ENCODE measurements around the gene CTDSPL. TPM values are rescaled to one million over a fixed set of nuclear protein-coding genes. Genes with fewer than 3 reads are reported as not detected.

Gene CTDSPL
- total and polyA plus RNA-seq, 2 of the 13 experiments (the other 11 are each of a cell fraction or from before 2014, with no cell fraction given): 26.1 to 142 TPM

DNA sequence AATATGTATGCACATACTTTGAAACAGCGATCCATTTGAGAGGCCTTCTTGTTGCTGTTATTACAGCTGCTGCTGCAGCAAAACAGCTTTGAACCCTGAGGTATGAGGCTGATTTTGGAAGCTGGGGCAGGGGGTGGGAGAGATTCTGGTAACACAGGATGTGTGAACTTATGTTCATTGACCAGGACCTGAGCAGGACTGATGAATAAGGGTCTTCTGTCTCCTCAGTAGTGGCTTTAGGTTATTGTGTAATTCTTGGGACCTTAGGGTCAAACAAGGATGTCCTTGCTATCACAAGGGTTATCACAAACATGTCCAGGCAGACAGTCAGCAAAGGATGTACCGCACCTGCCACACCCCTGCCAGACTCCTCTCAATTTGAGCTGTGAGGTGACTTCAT, 41.6 kb downstream of the CTDSPL start (continued):
- TF ChIP-seq, protein P1, sequence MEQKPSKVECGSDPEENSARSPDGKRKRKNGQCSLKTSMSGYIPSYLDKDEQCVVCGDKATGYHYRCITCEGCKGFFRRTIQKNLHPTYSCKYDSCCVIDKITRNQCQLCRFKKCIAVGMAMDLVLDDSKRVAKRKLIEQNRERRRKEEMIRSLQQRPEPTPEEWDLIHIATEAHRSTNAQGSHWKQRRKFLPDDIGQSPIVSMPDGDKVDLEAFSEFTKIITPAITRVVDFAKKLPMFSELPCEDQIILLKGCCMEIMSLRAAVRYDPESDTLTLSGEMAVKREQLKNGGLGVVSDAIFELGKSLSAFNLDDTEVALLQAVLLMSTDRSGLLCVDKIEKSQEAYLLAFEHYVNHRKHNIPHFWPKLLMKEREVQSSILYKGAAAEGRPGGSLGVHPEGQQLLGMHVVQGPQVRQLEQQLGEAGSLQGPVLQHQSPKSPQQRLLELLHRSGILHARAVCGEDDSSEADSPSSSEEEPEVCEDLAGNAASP (CRISPR knock-in tag; IDR thresholded peaks at IDR 0.05; ENCODE audit: borderline replicate concordance): peak; percentile 92; the same call in 1 of the 2 replicates
- TF ChIP-seq, protein P2, sequence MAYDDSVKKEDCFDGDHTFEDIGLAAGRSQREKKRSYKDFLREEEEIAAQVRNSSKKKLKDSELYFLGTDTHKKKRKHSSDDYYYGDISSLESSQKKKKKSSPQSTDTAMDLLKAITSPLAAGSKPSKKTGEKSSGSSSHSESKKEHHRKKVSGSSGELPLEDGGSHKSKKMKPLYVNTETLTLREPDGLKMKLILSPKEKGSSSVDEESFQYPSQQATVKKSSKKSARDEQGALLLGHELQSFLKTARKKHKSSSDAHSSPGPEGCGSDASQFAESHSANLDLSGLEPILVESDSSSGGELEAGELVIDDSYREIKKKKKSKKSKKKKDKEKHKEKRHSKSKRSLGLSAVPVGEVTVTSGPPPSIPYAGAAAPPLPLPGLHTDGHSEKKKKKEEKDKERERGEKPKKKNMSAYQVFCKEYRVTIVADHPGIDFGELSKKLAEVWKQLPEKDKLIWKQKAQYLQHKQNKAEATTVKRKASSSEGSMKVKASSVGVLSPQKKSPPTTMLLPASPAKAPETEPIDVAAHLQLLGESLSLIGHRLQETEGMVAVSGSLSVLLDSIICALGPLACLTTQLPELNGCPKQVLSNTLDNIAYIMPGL (CRISPR knock-in tag; IDR thresholded peaks at IDR 0.05; ENCODE audit: borderline replicate concordance in 1 of 2, low read depth in 1 of 2): no peak
- TF ChIP-seq SP2 (CRISPR knock-in tag; IDR thresholded peaks at IDR 0.05) (no peak), HNF4A (CRISPR knock-in tag; IDR thresholded peaks at IDR 0.05) (peak; percentile 20; the same call in 1 of the 2 replicates), KLF6 (CRISPR knock-in tag; IDR thresholded peaks at IDR 0.05) (no peak), RXRA (CRISPR knock-in tag; IDR thresholded peaks at IDR 0.05) (peak; percentile 69; the same call in 1 of the 2 replicates), ZNF615 (CRISPR knock-in tag; IDR thresholded peaks at IDR 0.05; ENCODE audit: borderline replicate concordance) (no peak), MAZ (IDR thresholded peaks at IDR 0.05; ENCODE audit: borderline replicate concordance, low read depth, low read length) (no peak), MAZ (CRISPR knock-in tag; IDR thresholded peaks at IDR 0.05; ENCODE audit: low read depth) (no peak), NBN (conservative IDR thresholded peaks at IDR 0.05) (no peak), ZNF34 (CRISPR knock-in tag; IDR thresholded peaks at IDR 0.05; ENCODE audit: borderline replicate concordance) (no peak), ZBTB7A (CRISPR knock-in tag; IDR thresholded peaks at IDR 0.05) (peak; percentile 54; the same call in 1 of the 2 replicates), ZNF20 (CRISPR knock-in tag; IDR thresholded peaks at IDR 0.05) (no peak), ARHGAP35 (CRISPR knock-in tag; IDR thresholded peaks at IDR 0.05; ENCODE audit: borderline replicate concordance) (no peak), ESRRA (CRISPR knock-in tag; IDR thresholded peaks at IDR 0.05; ENCODE audit: low read depth) (no peak), FOSL1 (CRISPR knock-in tag; IDR thresholded peaks at IDR 0.05; ENCODE audit: borderline replicate concordance) (no peak), CCAR2 (optimal IDR thresholded peaks at IDR 0.05; ENCODE audit: low read depth, low read length) (no peak), WIZ (CRISPR knock-in tag; IDR thresholded peaks at IDR 0.05) (no peak), ZNF160 (CRISPR knock-in tag; IDR thresholded peaks at IDR 0.05) (no peak)
- TF ChIP-seq, protein P3, sequence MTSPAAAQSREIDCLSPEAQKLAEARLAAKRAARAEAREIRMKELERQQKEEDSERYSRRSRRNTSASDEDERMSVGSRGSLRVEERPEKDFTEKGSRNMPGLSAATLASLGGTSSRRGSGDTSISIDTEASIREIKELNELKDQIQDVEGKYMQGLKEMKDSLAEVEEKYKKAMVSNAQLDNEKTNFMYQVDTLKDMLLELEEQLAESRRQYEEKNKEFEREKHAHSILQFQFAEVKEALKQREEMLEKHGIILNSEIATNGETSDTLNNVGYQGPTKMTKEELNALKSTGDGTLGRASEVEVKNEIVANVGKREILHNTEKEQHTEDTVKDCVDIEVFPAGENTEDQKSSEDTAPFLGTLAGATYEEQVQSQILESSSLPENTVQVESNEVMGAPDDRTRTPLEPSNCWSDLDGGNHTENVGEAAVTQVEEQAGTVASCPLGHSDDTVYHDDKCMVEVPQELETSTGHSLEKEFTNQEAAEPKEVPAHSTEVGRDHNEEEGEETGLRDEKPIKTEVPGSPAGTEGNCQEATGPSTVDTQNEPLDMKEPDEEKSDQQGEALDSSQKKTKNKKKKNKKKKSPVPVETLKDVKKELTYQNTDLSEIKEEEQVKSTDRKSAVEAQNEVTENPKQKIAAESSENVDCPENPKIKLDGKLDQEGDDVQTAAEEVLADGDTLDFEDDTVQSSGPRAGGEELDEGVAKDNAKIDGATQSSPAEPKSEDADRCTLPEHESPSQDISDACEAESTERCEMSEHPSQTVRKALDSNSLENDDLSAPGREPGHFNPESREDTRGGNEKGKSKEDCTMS (CRISPR knock-in tag; conservative IDR thresholded peaks at IDR 0.05): no peak
- TF ChIP-seq, protein P4, sequence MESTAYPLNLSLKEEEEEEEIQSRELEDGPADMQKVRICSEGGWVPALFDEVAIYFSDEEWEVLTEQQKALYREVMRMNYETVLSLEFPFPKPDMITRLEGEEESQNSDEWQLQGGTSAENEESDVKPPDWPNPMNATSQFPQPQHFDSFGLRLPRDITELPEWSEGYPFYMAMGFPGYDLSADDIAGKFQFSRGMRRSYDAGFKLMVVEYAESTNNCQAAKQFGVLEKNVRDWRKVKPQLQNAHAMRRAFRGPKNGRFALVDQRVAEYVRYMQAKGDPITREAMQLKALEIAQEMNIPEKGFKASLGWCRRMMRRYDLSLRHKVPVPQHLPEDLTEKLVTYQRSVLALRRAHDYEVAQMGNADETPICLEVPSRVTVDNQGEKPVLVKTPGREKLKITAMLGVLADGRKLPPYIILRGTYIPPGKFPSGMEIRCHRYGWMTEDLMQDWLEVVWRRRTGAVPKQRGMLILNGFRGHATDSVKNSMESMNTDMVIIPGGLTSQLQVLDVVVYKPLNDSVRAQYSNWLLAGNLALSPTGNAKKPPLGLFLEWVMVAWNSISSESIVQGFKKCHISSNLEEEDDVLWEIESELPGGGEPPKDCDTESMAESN (CRISPR knock-in tag; conservative IDR thresholded peaks at IDR 0.05): no peak
- TF ChIP-seq, protein P5, sequence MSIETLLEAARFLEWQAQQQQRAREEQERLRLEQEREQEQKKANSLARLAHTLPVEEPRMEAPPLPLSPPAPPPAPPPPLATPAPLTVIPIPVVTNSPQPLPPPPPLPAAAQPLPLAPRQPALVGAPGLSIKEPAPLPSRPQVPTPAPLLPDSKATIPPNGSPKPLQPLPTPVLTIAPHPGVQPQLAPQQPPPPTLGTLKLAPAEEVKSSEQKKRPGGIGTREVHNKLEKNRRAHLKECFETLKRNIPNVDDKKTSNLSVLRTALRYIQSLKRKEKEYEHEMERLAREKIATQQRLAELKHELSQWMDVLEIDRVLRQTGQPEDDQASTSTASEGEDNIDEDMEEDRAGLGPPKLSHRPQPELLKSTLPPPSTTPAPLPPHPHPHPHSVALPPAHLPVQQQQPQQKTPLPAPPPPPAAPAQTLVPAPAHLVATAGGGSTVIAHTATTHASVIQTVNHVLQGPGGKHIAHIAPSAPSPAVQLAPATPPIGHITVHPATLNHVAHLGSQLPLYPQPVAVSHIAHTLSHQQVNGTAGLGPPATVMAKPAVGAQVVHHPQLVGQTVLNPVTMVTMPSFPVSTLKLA (IDR thresholded peaks at IDR 0.05): no peak

All from HepG2 (cell line).